Natural killer cell (primary cell): ENCODE measurements around the gene BBC3. TPM values are rescaled to one million over a fixed set of nuclear protein-coding genes. Genes with fewer than 3 reads are reported as not detected.

Source experiments
- ATAC-seq, 3 donors: fragments of 150-1000 bp in 2 of 3; fragments of 200-7000 bp in 1 of 3; cut with Tn5 transposase; 1 replicate in 1 of 3; 2 replicates in 2 of 3; pipeline ENCODE4 v1.10.0; 2021; ENCODE audit warnings: mild to moderate bottlenecking in 2 of 3, moderate library complexity in 2 of 3
- DNase-seq, 2 donors: peaks; one replicate each; pipeline versions ENCODE4 v3.0.0 to v3.0.0-alpha.2; 2013 to 2021; ENCODE audit warnings: mixed read lengths in 1 of 2
- H3K27ac ChIP-seq: one replicate; pipeline ENCODE4 v1.5.1; 2013; ENCODE audit warnings: mild to moderate bottlenecking, low read length
- H3K27me3 ChIP-seq: one replicate; pipeline ENCODE4 v1.6.1; 2013; ENCODE audit warnings: low read length; ENCODE audit not compliant: control insufficient read depth, insufficient read depth
- H3K36me3 ChIP-seq: one replicate; pipeline ENCODE4 v1.6.1; 2013; ENCODE audit warnings: low read length; ENCODE audit not compliant: control insufficient read depth, insufficient read depth
- H3K4me1 ChIP-seq: one replicate; pipeline ENCODE4 v1.6.1; 2013; ENCODE audit warnings: low read length; ENCODE audit not compliant: control insufficient read depth, insufficient read depth
- H3K4me3 ChIP-seq: one replicate; pipeline ENCODE4 v1.5.1; 2013; ENCODE audit warnings: low read length
- H3K9me3 ChIP-seq: one replicate; pipeline ENCODE4 v1.6.1; 2013; ENCODE audit warnings: low read length; ENCODE audit not compliant: control insufficient read depth, insufficient read depth
- H3K27ac Mint-ChIP-seq, 2 donors: one replicate each; pipeline ENCODE4 v1.8.0; 2022; ENCODE audit warnings: mild to moderate bottlenecking in 2 of 2, mixed read lengths in 2 of 2, moderate library complexity in 1 of 2
- H3K27me3 Mint-ChIP-seq, 2 donors: one replicate each; pipeline ENCODE4 v1.8.0; 2022; ENCODE audit warnings: low read depth in 2 of 2, mixed read lengths in 2 of 2
- H3K36me3 Mint-ChIP-seq: one replicate; pipeline ENCODE4 v1.8.0; 2022; ENCODE audit warnings: mixed read lengths
- H3K4me1 Mint-ChIP-seq, 2 donors: one replicate each; pipeline ENCODE4 v1.8.0; 2022; ENCODE audit warnings: mixed read lengths in 2 of 2
- H3K4me3 Mint-ChIP-seq: one replicate; pipeline ENCODE4 v1.8.0; 2022; ENCODE audit warnings: mild to moderate bottlenecking, moderate library complexity, mixed read lengths
- H3K9me3 Mint-ChIP-seq, 2 donors: one replicate each; pipeline ENCODE4 v1.8.0; 2022; ENCODE audit warnings: mixed read lengths in 2 of 2
- CTCF ChIP-seq: fragments of 200-600 bp; IDR thresholded peaks from one replicate; pipeline ENCODE4 v1.8.0; 2022; ENCODE audit warnings: antibody characterized with exemption
- WGBS: methylation state at CpG from one replicate; pipeline ENCODE4 v1.1.7; 2013; ENCODE audit warnings: missing lambda C conversion rate; ENCODE audit not compliant: insufficient coverage; 5-methylcytosine and 5-hydroxymethylcytosine counted together
- intact Hi-C: fragments of 100-400 bp; cut with micrococcal nuclease; formaldehyde crosslinking; loops from one replicate; pipeline ENCODE4 v1.14.2; 2022
- total RNA-seq, 4 donors: library from RNA; stranded (reverse); fragments of 120-200 nt in 1 of 4; gene quantifications; one replicate each; pipeline versions ENCODE4 v1.2.3 to v1.2.4, GENCODE V29; 2013 to 2022

BBC3 gene
- total RNA-seq, 3 donors from 2014 or later (not counting 1 experiment from before 2014, with no cell fraction given): 39.9 to 45.1 (median 43.9) TPM

- intact Hi-C loops: no loop called here
- no peaks in the 10 kb centered on the region for H3K36me3 Mint-ChIP-seq
- 98% methylated on average over 8 of the region's 9 CpGs for WGBS
- no peak for TF ChIP-seq CTCF
- Histone ChIP-seq H3K4me3 (no peak overlapping the region), H3K9me3 (no peaks in the 10 kb centered on the region), H3K27me3 (no peaks in the 10 kb centered on the region), H3K4me1 (peaks cover 43% of the 10 kb centered on the region), H3K27ac (no peak overlapping the region), H3K36me3 (peaks cover 32% of the 10 kb centered on the region)
- ATAC-seq: no peak
- peak overlapping the region; percentile 95 for H3K4me3 Mint-ChIP-seq
- no peaks in the 10 kb centered on the region for H3K9me3 Mint-ChIP-seq
- no peak for DNase-seq
- no peaks in the 10 kb centered on the region for H3K27me3 Mint-ChIP-seq
- H3K4me1 Mint-ChIP-seq: peaks cover 46 to 49% of the 10 kb centered on the region in 2 donors
- H3K27ac Mint-ChIP-seq: peak overlapping the region in 1 of 2 donors; percentile 98
Measured at GRCh38 chr19:47258434-47258833, 27.4 kb upstream of the BBC3 start.

GRCh38 chr19:47257411-47258169 is 26.6 kb upstream of the BBC3 start:
- Mint-ChIP-seq H3K36me3 (no peaks in the 10 kb centered on the region), H3K27me3 (no peaks in the 10 kb centered on the region), H3K27ac (peak overlapping the region; percentile 94 to 98), H3K4me1 (peaks cover 40 to 49% of the 10 kb centered on the region in 2 donors), H3K9me3 (no peaks in the 10 kb centered on the region), H3K4me3 (peak overlapping the region; percentile 95)
- ATAC-seq (no peak), DNase-seq (no peak)
- H3K9me3 ChIP-seq: no peaks in the 10 kb centered on the region
- 15% methylated on average over 29 of the region's 29 CpGs for WGBS
- peak overlapping the region; percentile 63 for H3K4me3 ChIP-seq
- intact Hi-C loops: loop anchor here (1.0 kb wide), 1 partner anchor 17 kb away; the partner anchor contains the start of gene INAFM1
- H3K27ac ChIP-seq: peak overlapping the region; percentile 98
- H3K4me1 ChIP-seq: peaks cover 35% of the 10 kb centered on the region
- peaks cover 29% of the 10 kb centered on the region for H3K36me3 ChIP-seq
- no peaks in the 10 kb centered on the region for H3K27me3 ChIP-seq
- no peak for TF ChIP-seq CTCF

GRCh38 chr19:47256693-47257410 is 25.9 kb upstream of the BBC3 start:
- Mint-ChIP-seq H3K36me3 (no peaks in the 10 kb centered on the region), H3K27ac (peak overlapping the region; percentile 94 to 98), H3K4me3 (peak overlapping the region; percentile 95), H3K9me3 (no peaks in the 10 kb centered on the region), H3K27me3 (no peaks in the 10 kb centered on the region), H3K4me1 (peaks cover 37 to 49% of the 10 kb centered on the region in 2 donors)
- intact Hi-C loops: loop anchor here (1.0 kb wide), 1 partner anchor 17 kb away; the partner anchor contains the start of gene INAFM1
- no peaks in the 10 kb centered on the region for H3K9me3 ChIP-seq
- H3K4me3 ChIP-seq: peak overlapping the region; percentile 63
- WGBS: under 1% methylated on average over 52 of the region's 52 CpGs
- H3K4me1 ChIP-seq: peaks cover 28% of the 10 kb centered on the region
- TF ChIP-seq CTCF: no peak
- DNase-seq: peak; percentile 98 to 99
- H3K27ac ChIP-seq: peak overlapping the region; percentile 98
- H3K27me3 ChIP-seq: no peaks in the 10 kb centered on the region
- H3K36me3 ChIP-seq: peaks cover 27% of the 10 kb centered on the region
- ATAC-seq: peak; percentile 81 to 91 (median 83)
